CD14-positive monocyte (primary cell): ENCODE measurements around the gene FBXW11. TPM values are rescaled to one million over a fixed set of nuclear protein-coding genes. Genes with fewer than 3 reads are reported as not detected.
A peak's percentile ranks its signal among the peaks of the same experiment; 100 is the strongest.

Experiments used
- DNase-seq, 3 donors: peaks; one replicate each; pipeline ENCODE4 v3.0.0-alpha.2; 2011 to 2022
- H2AFZ ChIP-seq: 2 replicates; pipeline ENCODE4 v1.6.0; 2012; ENCODE audit warnings: mild to moderate bottlenecking, low read depth, low read length, inconsistent platforms; ENCODE audit not compliant: insufficient read depth, poor library complexity, severe bottlenecking
- H3K27ac ChIP-seq, 2 donors: 1 replicate in 1 of 2; 2 replicates in 1 of 2; pipeline ENCODE4 v1.5.1; 2012 to 2013; ENCODE audit warnings: low read length in 2 of 2, control low read depth in 1 of 2, inconsistent platforms in 1 of 2, low read depth in 1 of 2, mild to moderate bottlenecking in 1 of 2
- H3K27me3 ChIP-seq, 2 donors: one replicate each; pipeline versions ENCODE4 v1.6.0 to v1.6.1; 2011 to 2013; ENCODE audit warnings: low read length in 2 of 2; ENCODE audit not compliant: control insufficient read depth in 2 of 2, insufficient read depth in 2 of 2
- H3K36me3 ChIP-seq, 2 donors: replicated peaks in 1 of 2; 1 replicate in 1 of 2; 2 replicates in 1 of 2; pipeline versions ENCODE4 v1.5.1 to v1.6.1; 2012 to 2013; ENCODE audit warnings: low read length in 2 of 2, control low read depth in 1 of 2, inconsistent platforms in 1 of 2, mild to moderate bottlenecking in 1 of 2; ENCODE audit not compliant: insufficient read depth in 2 of 2, control insufficient read depth in 1 of 2
- H3K4me1 ChIP-seq, 2 donors: 1 replicate in 1 of 2; 2 replicates in 1 of 2; pipeline versions ENCODE4 v1.5.1 to v1.6.1; 2012 to 2013; ENCODE audit warnings: low read length in 2 of 2, control low read depth in 1 of 2, inconsistent platforms in 1 of 2, mild to moderate bottlenecking in 1 of 2, moderate library complexity in 1 of 2; ENCODE audit not compliant: insufficient read depth in 2 of 2, control insufficient read depth in 1 of 2
- H3K4me2 ChIP-seq: replicated peaks from 2 replicates; pipeline ENCODE3; 2012; ENCODE audit warnings: low read length, moderate library complexity, mild to moderate bottlenecking; ENCODE audit not compliant: poor library complexity, severe bottlenecking; ENCODE audit errors: extremely low read depth
- H3K4me3 ChIP-seq, 3 experiments: fragments of 200-600 bp in 1 of 3; sonication (generic) in 1 of 3; replicated peaks in 1 of 3; 1 replicate in 2 of 3; 2 replicates in 1 of 3; pipeline ENCODE4 v1.5.1; 2011 to 2013; ENCODE audit warnings: low read length in 3 of 3, mild to moderate bottlenecking in 3 of 3, control low read depth in 2 of 3, low read depth in 2 of 3, inconsistent platforms in 1 of 3, moderate library complexity in 1 of 3
- H3K79me2 ChIP-seq: 2 replicates; pipeline ENCODE4 v1.6.0; 2012; ENCODE audit warnings: mild to moderate bottlenecking, control low read depth, inconsistent platforms, low read length, moderate library complexity; ENCODE audit not compliant: insufficient read depth
- H3K9ac ChIP-seq: 2 replicates; pipeline ENCODE4 v1.6.0; 2017; ENCODE audit warnings: low read length, mild to moderate bottlenecking; ENCODE audit not compliant: insufficient read depth, poor library complexity, severe bottlenecking
- H3K9me3 ChIP-seq, 2 donors: replicated peaks in 1 of 2; 1 replicate in 1 of 2; 2 replicates in 1 of 2; pipeline versions ENCODE4 v1.5.1 to v1.6.1; 2012 to 2013; ENCODE audit warnings: low read length in 2 of 2, control low read depth in 1 of 2; ENCODE audit not compliant: control insufficient read depth in 1 of 2, insufficient read depth in 1 of 2
- H4K20me1 ChIP-seq: 2 replicates; pipeline ENCODE4 v1.6.0; 2012; ENCODE audit warnings: mild to moderate bottlenecking, low read length, control low read depth, moderate library complexity; ENCODE audit not compliant: insufficient read depth
- H3K27ac Mint-ChIP-seq, 7 donors: one replicate each; pipeline ENCODE4 v1.8.0; 2020; ENCODE audit warnings: mild to moderate bottlenecking in 7 of 7, mixed read lengths in 7 of 7, moderate library complexity in 6 of 7, inconsistent platforms in 2 of 7
- H3K27me3 Mint-ChIP-seq, 3 donors: one replicate each; pipeline ENCODE4 v1.8.0; 2021 to 2022; ENCODE audit warnings: low read depth in 3 of 3, mild to moderate bottlenecking in 3 of 3, mixed read lengths in 3 of 3, moderate library complexity in 3 of 3, inconsistent platforms in 1 of 3
- H3K36me3 Mint-ChIP-seq, 2 donors: one replicate each; pipeline ENCODE4 v1.8.0; 2020; ENCODE audit warnings: mixed read lengths in 2 of 2, inconsistent platforms in 1 of 2, mild to moderate bottlenecking in 1 of 2
- H3K4me1 Mint-ChIP-seq: one replicate; pipeline ENCODE4 v1.8.0; 2020; ENCODE audit warnings: mild to moderate bottlenecking, mixed read lengths
- H3K4me3 Mint-ChIP-seq, 2 donors: one replicate each; pipeline ENCODE4 v1.8.0; 2020; ENCODE audit warnings: mild to moderate bottlenecking in 2 of 2, mixed read lengths in 2 of 2, moderate library complexity in 1 of 2
- H3K9me3 Mint-ChIP-seq, 7 donors: one replicate each; pipeline ENCODE4 v1.8.0; 2020 to 2022; ENCODE audit warnings: mixed read lengths in 7 of 7, mild to moderate bottlenecking in 6 of 7, moderate library complexity in 6 of 7, inconsistent platforms in 2 of 7
- WGBS: methylation state at CpG from one replicate; pipeline ENCODE4 v1.1.5; 2013; ENCODE audit warnings: missing lambda C conversion rate; ENCODE audit not compliant: insufficient coverage; 5-methylcytosine and 5-hydroxymethylcytosine counted together
- intact Hi-C, 2 donors: fragments of 100-400 bp; cut with micrococcal nuclease; formaldehyde crosslinking; loops; one replicate each; pipeline versions ENCODE4 v1.15.0 to v1.15.1; 2023
- polyA minus RNA-seq: library from RNA; depleted of rRNA, polyadenylated mRNA; stranded (reverse); fragments of >200 nt; gene quantifications from 2 replicates; pipeline ENCODE4 v1.2.3, GENCODE V29; 2012
- polyA plus RNA-seq, 3 donors: library from polyadenylated mRNA; depleted of rRNA in 1 of 3; unstranded in 2 of 3; stranded (reverse) in 1 of 3; fragments of 300-500 nt in 2 of 3; fragments of >200 nt in 1 of 3; fragmentation: Illumina TruSeq in 2 of 3; gene quantifications; 1 replicate in 2 of 3; 2 replicates in 1 of 3; pipeline ENCODE4 v1.2.3, GENCODE V29; 2012 to 2021
- total RNA-seq, 12 experiments: library from RNA in 1 of 12; stranded (reverse) in 1 of 12; fragments of 120-200 nt in 1 of 12; gene quantifications; one replicate each; pipeline ENCODE4 v1.2.4 and lab custom pipeline; 2013 to 2026; ENCODE audit warnings: mixed read lengths in 6 of 12, inconsistent platforms in 1 of 12
- TF ChIP-seq, protein P1 (sequence below): fragments of 200-600 bp; IDR thresholded peaks from one replicate; pipeline ENCODE4 v1.8.0; 2022; ENCODE audit warnings: antibody characterized with exemption, mild to moderate bottlenecking

FBXW11 gene
- 39.2 TPM for total RNA-seq (2013)
- polyA plus RNA-seq (10 to 100 TPM; 15.0 to 24.5 (median 18.2) TPM), polyA minus RNA-seq (18.7 and 24.7 TPM in 2 replicates), total RNA-seq (lab: John Stamatoyannopoulos, UW) (56.6 to 130 (median 85.7) reads per million in 11 experiments)

GRCh38 chr5:172006321-172007174, at the start of gene FBXW11:
Gene FBXW11, minus strand, starts transcription at chr5:172006638. Its CDS starts 136 bp downstream, at chr5:172006502.
- intact Hi-C loops, result loop anchor here (5.0 to 10.0 kb wide), 3 partner anchors 98 to 619 kb away; partner anchors contain the start of genes NPM1 (in 1 of the 2) and UBTD2 (in 1 of the 2)
- Histone ChIP-seq H2AFZ (peak within 1 kb of the TSS; percentile 99), H4K20me1 (peaks cover 31% of the 10 kb centered on the region), H3K27ac (peak within 1 kb of the TSS; percentile 92 to 97), H3K9ac (peak within 1 kb of the TSS; percentile 94), H3K36me3 (no peaks in the 10 kb centered on the region), H3K4me3 (peak within 1 kb of the TSS; percentile 61 to 100 (median 93)), H3K4me2 (peak within 1 kb of the TSS; percentile 89), H3K27me3 (no peaks in the 10 kb centered on the region), H3K79me2 (peaks cover 60% of the 10 kb centered on the region), H3K9me3 (no peaks in the 10 kb centered on the region), H3K4me1 (peaks cover 42 to 51% of the 10 kb centered on the region in 2 donors)
- Mint-ChIP-seq H3K27me3 (no peaks in the 10 kb centered on the region), H3K36me3 (no peaks in the 10 kb centered on the region), H3K4me3 (peak within 1 kb of the TSS; percentile 98 to 99), H3K27ac (peak within 1 kb of the TSS; percentile 96 to 100 (median 99)), H3K9me3 (peaks cover 0 to 2% (median 0%) of the 10 kb centered on the region in 7 donors), H3K4me1 (peaks cover 42% of the 10 kb centered on the region)
- TF ChIP-seq, protein P1, sequence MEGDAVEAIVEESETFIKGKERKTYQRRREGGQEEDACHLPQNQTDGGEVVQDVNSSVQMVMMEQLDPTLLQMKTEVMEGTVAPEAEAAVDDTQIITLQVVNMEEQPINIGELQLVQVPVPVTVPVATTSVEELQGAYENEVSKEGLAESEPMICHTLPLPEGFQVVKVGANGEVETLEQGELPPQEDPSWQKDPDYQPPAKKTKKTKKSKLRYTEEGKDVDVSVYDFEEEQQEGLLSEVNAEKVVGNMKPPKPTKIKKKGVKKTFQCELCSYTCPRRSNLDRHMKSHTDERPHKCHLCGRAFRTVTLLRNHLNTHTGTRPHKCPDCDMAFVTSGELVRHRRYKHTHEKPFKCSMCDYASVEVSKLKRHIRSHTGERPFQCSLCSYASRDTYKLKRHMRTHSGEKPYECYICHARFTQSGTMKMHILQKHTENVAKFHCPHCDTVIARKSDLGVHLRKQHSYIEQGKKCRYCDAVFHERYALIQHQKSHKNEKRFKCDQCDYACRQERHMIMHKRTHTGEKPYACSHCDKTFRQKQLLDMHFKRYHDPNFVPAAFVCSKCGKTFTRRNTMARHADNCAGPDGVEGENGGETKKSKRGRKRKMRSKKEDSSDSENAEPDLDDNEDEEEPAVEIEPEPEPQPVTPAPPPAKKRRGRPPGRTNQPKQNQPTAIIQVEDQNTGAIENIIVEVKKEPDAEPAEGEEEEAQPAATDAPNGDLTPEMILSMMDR, result no peak
- DNase-seq, result peak; percentile 93 to 98 (median 96)
- WGBS, result under 1% methylated on average over 73 of the region's 81 CpGs

DNA sequence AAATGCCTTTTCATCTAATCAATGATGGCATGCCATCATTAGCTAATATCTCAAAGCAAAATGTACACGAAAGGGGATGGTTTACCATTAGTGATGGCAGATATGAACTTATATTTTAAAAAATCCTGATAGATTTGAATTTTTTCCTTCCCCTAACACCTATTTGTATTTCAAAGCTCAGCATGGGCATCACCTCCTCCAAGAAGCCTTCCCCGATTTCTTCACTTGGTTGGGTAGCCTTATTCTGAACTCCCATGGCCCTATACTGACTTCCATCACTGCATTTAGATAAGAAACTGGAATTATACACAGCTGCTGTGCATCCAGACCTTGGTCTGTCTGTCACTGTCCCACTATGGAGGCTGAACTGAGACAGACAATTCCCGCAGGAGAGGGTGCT, 49.6 kb upstream of the FBXW11 start:
- Mint-ChIP-seq H3K4me3 (no peak overlapping the region), H3K27me3 (peaks cover 0 to 8% (median 2%) of the 10 kb centered on the region in 3 donors), H3K36me3 (peaks cover 92 to 98% of the 10 kb centered on the region in 2 donors), H3K4me1 (peaks cover 2% of the 10 kb centered on the region), H3K27ac (peak overlapping the region in 1 of 7 donors; percentile 68), H3K9me3 (peaks cover 0 to 3% (median 0%) of the 10 kb centered on the region in 7 donors)
- Histone ChIP-seq H3K4me3 (no peak overlapping the region), H3K36me3 (peaks cover 95 to 100% of the 10 kb centered on the region in 2 donors), H3K9me3 (no peaks in the 10 kb centered on the region), H3K9ac (no peak overlapping the region), H3K27ac (no peak overlapping the region), H2AFZ (no peak overlapping the region), H4K20me1 (peaks cover 95% of the 10 kb centered on the region), H3K4me1 (no peaks in the 10 kb centered on the region), H3K27me3 (no peaks in the 10 kb centered on the region), H3K79me2 (no peaks in the 10 kb centered on the region), H3K4me2 (no peak overlapping the region)
- TF ChIP-seq, protein P1, result no peak
- 100% methylated on average over 2 of the region's 3 CpGs for WGBS
- no peak for DNase-seq
- intact Hi-C loops, result no loop called here
